Left ventricle myocardium inferior (tissue), 1 donor: ENCODE data around the gene TJP1. TPM values are rescaled to one million over a fixed set of nuclear protein-coding genes. Genes with fewer than 3 reads are reported as not detected.

Experiments
- DNase-seq: peaks from one replicate; pipeline ENCODE4 v3.0.0-alpha.2; 2020
- H3K27ac ChIP-seq: fragments of 200-600 bp; replicated peaks from 2 replicates; pipeline ENCODE4 v1.8.0; 2021
- H3K27me3 ChIP-seq: fragments of 200-600 bp; 2 replicates; pipeline ENCODE4 v1.8.0; 2021; ENCODE audit warnings: low read depth
- H3K36me3 ChIP-seq: fragments of 200-600 bp; 2 replicates; pipeline ENCODE4 v1.8.0; 2021
- H3K4me1 ChIP-seq: fragments of 200-600 bp; 2 replicates; pipeline ENCODE4 v1.8.0; 2021
- H3K4me3 ChIP-seq: fragments of 200-600 bp; 2 replicates; pipeline ENCODE4 v1.8.0; 2021; ENCODE audit warnings: mild to moderate bottlenecking, moderate library complexity
- H3K9me3 ChIP-seq: fragments of 200-600 bp; replicated peaks from 2 replicates; pipeline ENCODE4 v1.8.0; 2021
- intact Hi-C: fragments of 100-400 bp; cut with micrococcal nuclease; formaldehyde crosslinking; loops from one replicate; pipeline ENCODE4 v1.11.0; 2022
- total RNA-seq: library from RNA; stranded (reverse); fragmentation: NEBNext Ultra II Directional; extraction: Animal tissue kit (Norgen Biotek cat#: 25700); gene quantifications from one replicate; pipeline ENCODE4 v1.2.1, GENCODE V29; 2021
- TF ChIP-seq, protein P1 (sequence below): fragments of 200-600 bp; IDR thresholded peaks from 2 replicates; pipeline ENCODE4 v1.8.0; 2021; ENCODE audit warnings: antibody characterized with exemption, mild to moderate bottlenecking, borderline replicate concordance
- donor health status: DM: no; HTN: yes; CAD: no; lungs with severe emphysema.

TJP1 gene
- total RNA-seq, 1 donor from 2014 or later, result 108 TPM

DNA sequence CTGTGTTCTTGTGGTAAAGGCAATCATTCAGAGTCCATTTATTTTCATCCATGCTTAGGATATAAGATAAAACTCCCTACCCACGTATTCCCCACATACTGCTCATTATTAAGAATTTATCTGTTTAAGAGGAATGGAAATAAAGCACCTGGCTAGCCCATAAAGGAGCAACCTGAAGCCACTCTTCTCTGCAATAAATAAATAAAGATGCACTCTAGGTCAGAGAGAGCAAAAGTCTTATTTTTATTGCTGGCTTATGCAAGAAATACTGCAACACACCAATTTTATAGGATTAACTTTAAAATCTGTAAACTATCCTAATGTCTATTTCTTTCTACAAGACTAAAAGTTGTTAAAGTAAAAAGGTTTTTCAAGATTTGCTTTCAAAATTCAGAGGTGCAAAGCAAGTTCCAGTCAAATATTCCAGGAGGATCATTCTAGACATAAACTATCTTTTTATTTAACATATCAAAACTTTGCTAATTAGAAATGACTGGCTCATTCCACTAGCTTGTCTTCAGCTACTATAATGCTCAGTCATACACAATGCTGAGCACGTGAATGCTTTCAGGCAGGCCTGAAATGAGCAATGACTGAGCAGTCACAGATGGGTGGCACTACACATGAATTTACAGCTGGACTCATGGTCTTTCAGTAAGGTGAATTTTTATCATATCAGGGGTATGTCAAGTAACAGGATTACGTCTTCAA lies 7.1 kb downstream of the TJP1 start:
- DNase-seq, result no peak
- Histone ChIP-seq H3K4me1 (peaks cover 96% of the 10 kb centered on the region), H3K27me3 (no peaks in the 10 kb centered on the region), H3K9me3 (no peaks in the 10 kb centered on the region), H3K4me3 (no peak overlapping the region), H3K27ac (peak overlapping the region; percentile 42), H3K36me3 (no peaks in the 10 kb centered on the region)
- TF ChIP-seq, protein P1, sequence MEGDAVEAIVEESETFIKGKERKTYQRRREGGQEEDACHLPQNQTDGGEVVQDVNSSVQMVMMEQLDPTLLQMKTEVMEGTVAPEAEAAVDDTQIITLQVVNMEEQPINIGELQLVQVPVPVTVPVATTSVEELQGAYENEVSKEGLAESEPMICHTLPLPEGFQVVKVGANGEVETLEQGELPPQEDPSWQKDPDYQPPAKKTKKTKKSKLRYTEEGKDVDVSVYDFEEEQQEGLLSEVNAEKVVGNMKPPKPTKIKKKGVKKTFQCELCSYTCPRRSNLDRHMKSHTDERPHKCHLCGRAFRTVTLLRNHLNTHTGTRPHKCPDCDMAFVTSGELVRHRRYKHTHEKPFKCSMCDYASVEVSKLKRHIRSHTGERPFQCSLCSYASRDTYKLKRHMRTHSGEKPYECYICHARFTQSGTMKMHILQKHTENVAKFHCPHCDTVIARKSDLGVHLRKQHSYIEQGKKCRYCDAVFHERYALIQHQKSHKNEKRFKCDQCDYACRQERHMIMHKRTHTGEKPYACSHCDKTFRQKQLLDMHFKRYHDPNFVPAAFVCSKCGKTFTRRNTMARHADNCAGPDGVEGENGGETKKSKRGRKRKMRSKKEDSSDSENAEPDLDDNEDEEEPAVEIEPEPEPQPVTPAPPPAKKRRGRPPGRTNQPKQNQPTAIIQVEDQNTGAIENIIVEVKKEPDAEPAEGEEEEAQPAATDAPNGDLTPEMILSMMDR, result no peak
- intact Hi-C loops, result no loop called here

DNA sequence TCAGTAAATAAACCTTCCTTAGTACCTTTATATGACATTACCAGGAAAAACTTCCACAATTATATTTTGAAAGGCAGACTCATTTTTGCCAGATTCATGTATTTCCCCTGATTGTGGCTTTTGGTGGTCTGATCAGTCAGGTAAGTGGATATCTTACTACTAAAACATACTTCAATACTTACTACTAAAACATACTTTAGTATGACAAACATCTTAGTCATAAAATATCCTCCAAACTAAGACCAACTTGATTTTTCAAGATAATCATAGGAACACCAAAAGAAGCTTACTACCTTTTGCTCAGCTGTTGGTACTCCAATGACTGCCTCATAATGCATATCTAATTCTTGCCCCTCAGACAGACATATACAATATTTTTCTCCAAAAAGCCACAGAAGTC lies 9.3 kb downstream of the TJP1 start:
- Histone ChIP-seq H3K9me3 (no peaks in the 10 kb centered on the region), H3K4me3 (no peak overlapping the region), H3K27me3 (no peaks in the 10 kb centered on the region), H3K4me1 (peaks cover 100% of the 10 kb centered on the region), H3K27ac (no peak overlapping the region), H3K36me3 (no peaks in the 10 kb centered on the region)
- TF ChIP-seq, protein P1, result no peak
- no peak for DNase-seq
- intact Hi-C loops, result no loop called here

DNA sequence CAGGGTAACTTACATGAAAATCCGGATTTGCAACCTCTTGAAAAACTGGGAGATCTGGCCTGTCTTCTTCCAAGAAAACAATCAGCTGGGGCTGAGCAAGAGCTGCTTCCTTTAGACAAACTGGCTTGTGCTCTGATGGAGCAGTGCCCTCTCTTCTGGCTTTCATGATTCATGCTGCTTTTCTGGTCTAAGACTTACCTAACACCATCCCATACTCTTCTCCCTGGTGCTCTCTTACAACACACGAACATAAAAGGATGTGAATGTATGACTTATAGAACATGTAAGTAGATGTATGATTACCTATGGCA lies 9.9 kb downstream of the TJP1 start:
- H3K27me3 ChIP-seq, result no peaks in the 10 kb centered on the region
- H3K27ac ChIP-seq, result no peak overlapping the region
- intact Hi-C loops, result no loop called here

DNA sequence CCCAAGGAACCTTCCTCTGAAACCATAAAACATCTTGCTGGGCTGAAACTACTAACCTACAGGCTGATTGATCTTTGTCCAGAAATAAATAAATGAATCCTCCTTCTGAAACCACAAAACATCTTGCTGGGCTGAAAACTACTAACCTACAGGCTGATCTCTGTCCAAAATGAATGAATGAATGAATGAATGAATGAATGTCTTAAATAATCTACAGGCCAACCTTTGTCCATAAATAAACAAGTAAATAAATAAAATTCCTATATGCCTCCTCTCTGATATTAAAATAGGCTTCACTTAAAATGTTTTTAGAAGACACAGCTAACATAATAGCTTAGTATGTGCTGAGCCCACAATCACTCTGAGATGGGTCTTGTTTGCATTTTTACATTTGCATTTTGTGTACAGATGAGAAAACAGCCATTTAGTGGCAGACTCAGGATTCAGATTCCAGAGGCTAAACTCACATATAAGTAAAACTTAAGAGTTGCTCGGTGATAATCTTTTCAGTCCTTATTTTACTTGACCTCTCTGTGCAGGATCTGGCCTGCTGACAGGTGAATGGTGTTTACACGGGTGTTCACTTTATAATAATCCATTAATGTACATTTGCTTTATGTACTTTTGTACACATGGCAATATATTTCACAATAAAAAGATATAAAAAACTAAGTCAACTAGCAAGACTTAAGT lies 10.4 kb downstream of the TJP1 start:
- no peak overlapping the region for H3K4me3 ChIP-seq
- H3K27me3 ChIP-seq, result no peaks in the 10 kb centered on the region
- peaks cover 100% of the 10 kb centered on the region for H3K4me1 ChIP-seq
- H3K36me3 ChIP-seq, result no peaks in the 10 kb centered on the region
- no peaks in the 10 kb centered on the region for H3K9me3 ChIP-seq
- DNase-seq, result no peak
- TF ChIP-seq, protein P1, result no peak
- no peak overlapping the region for H3K27ac ChIP-seq
- intact Hi-C loops, result no loop called here

More for the DNA sequence above, 9.9 kb downstream of the TJP1 start:
- Histone ChIP-seq H3K4me1 (peaks cover 100% of the 10 kb centered on the region), H3K4me3 (no peak overlapping the region), H3K36me3 (no peaks in the 10 kb centered on the region), H3K9me3 (no peaks in the 10 kb centered on the region)
- TF ChIP-seq, protein P1, result no peak
- DNase-seq, result no peak

DNA sequence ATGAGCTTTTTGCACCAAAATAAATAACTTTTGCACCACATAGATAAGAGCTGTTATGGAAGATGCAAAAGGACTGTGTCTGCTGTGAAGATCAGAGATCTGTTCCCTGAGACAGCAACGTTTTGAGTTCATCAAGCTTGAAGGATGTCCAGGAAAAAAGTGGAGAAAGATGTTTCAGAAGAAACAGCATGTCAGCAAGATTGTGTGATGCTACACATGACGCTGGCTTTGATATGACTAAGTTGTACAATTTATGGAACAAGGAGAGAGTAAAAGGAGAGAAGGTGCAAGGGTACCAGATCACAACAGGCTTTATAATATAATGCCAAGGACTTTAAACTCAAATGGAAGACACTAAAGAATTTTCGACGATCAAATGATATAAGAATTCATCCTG lies 16.6 kb downstream of the TJP1 start:
- H3K36me3 ChIP-seq, result no peaks in the 10 kb centered on the region
- DNase-seq, result no peak
- no peak overlapping the region for H3K4me3 ChIP-seq
- intact Hi-C loops, result no loop called here
- H3K9me3 ChIP-seq, result no peaks in the 10 kb centered on the region
- peaks cover 97% of the 10 kb centered on the region for H3K4me1 ChIP-seq
- no peaks in the 10 kb centered on the region for H3K27me3 ChIP-seq
- TF ChIP-seq, protein P1, result no peak
- peak overlapping the region; percentile 59 for H3K27ac ChIP-seq
